Inferior parietal cortex (tissue), 1 donor: ENCODE measurements around the gene CAST.
A peak's percentile ranks its signal among the peaks of the same experiment; 100 is the strongest.

Source experiments
- DNase-seq: peaks from one replicate; pipeline ENCODE4 v3.0.0-alpha.2; 2016; ENCODE audit errors: extremely low spot score

Gene CAST

DNA sequence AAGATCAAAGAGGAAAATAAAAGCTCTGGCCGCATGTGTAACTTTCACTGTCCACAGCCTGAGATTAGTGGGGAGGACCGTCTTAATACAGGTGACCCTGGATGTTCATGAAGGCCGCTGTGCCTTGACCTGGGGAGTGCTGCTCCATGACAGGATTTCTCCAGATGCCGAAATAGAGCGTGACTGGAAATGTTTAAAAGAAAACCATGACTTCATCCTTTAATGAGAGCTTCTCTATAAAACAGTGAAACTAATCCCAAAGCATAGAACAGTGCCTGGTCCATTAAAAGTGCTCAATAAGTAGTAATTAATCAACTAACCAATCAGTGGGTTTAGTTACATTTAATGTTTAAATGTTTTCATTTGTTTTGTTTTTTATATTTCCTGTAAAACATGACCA, 82.8 kb downstream of the CAST start:
- DNase-seq = no peak

DNA sequence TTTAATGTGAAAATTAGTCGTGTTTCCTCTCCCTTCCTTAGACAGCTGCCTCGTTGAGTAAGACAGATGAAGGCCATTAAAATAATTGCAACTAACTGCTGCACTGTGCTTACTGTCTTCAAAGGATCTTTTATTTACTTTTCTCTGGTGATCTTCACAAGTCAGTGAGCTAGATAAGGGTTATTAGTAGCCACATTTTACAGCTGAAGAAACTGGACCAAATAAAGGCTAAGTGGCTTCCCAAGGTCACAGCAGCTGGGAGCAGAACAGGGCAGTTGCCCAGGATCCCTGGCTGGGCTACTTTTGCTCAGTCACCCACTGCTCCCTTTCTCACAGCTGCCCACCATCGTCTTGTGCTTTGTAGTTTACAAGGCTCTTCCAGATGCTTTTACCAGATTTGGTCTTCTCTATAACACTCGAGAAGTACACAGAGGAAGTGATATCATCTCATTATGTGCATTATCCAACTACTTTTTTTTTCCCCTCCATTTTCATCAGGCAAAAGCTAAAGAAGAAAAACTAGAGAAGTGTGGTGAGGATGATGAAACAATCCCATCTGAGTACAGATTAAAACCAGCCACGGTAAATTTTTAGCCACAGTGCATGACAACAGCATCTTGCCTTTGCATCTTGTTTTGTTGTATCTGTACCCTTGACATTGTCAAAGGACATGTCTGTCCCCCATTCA, 83.8 kb downstream of the CAST start:
- no peak for DNase-seq

DNA sequence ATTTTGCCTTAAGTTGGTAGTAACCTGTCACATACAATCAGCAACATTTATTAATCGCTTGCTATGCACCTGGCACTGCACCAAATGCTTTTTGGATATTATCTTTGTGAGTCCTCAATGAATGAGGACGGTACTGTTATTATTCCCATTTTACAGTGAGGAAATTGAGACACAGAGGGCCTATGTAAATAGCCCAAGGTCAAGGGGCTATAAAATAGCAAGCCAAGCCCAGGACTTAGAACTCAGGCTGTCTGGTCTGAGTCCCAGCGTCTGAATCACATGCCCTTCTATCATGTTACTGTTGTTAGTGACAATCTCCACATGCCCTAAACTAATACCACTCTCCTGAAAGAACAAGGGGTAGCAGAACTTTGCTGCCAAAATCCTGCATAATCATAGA, 85.5 kb downstream of the CAST start:
- DNase-seq = no peak

DNA sequence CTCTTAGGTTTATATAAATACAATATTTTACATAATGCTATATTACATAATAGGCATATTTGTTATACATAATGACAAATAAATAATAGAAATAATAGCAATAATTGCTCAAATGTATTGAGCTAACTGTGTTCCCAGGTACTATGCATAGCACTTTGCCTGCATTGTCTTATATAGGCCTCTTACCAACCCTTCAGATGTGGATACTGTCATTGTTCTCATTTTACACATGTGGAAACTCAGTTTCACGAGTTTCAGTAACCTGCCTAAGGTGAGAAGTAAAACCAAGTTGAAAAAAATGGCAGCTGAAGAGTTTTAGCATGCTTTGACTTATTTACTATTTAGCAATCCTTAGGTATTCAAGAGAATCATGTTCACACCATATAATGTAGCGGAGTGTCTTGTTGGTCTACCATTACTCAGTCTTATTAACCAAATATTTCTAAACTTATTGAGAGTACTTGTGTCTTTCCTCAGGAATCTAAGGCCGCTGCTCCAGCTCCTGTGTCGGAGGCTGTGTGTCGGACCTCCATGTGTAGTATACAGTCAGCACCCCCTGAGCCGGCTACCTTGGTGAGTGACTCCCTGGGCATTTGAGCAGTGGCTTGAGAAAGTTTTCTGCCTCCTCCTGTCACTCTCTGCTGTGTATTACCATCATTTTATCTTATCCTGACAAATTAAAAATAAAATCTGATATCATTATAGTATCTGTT, 88.1 kb downstream of the CAST start:
- no peak for DNase-seq

DNA sequence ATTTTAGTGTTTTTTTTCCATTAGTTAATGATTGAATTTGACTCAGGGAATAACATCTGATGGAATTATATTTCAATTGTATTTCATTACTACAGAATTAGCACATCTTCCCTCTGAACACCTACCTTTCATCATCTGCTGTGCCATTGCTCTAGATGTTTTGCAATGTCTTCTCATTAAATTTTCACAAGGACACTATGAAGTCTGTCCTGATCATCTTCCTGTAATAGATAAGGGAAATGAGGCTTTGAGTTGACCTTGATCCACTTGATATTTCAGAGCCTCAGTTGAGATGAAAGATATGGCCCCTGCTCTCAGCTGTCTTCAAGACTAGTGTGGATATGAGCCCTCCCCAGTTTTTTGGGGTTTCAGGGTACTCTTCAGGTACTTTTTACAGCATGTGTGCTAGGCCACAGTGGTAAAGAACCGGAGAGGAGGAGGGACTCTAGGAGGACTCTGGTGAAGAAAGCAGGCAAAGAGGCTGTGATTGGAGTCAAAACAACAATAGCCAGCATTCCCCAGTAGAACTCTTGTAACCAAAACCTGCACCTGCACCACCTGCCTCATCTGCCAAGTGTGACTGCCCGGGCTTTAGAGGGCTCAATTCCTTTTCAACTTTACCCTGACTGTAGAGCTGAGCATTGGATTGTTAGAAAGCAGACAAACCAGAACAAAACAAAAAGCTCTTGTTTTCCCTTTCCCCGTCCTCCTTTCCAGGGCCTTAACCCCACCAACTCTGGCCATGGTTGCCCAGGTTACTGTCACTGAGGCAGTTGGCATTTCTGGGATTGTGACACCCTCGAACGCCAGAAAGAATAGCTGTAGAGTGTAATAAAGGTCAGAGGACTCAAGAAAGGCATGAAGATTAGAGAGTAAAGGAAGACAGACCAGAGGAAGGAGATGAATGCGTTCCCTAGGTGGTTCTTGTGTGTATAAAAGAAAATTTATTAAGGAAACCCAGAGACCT, 89.3 kb downstream of the CAST start:
- DNase-seq = no peak

DNA sequence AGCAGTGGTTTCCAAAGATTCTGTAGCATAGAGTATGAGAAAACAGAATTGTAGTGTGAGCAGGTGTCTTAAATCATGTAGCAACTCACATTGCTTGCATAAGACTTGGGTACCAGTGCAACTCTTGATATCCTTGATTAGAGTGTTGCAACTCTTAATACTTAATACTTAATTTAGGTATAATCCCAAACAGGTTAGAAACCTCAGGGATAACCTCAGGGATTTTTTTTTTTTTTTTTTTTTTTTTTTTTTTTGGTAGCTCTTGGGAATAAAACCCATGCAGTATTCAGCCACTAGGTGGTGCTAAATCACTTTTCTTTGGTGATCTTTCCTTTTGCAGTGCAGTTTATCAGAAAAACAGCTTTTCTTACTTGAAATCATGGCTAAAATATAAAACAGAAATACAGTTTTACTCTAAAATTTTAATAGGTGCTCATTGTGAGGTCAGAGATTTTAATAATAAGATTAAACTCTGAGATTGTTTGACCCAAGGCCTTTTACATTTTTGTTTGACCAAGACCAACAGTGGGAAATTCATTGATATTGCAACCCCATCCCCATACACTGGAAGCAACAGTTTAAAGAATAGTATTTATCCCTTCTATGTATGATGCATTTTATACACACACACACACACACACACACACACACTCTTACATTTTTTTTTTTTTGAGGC, 90.3 kb downstream of the CAST start:
- DNase-seq = peak; percentile 92

DNA sequence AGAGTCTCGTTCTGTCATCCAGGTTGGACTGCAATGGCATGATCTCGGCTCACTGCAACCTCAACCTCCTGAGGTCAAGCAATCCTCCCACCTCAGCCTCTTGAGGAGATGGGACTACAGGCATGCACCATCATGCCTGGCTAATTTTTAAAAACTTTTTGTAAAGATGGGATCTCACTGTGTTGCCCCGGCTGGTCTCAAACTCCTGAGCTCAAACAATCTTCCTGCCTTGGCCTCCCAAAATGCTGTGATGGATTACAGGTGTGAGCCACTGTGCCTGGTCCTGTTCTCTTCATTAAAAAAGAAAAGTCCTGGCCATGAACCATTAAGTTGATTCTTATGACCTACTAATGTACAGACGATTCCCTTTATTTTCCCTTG, 90.8 kb downstream of the CAST start:
- no peak for DNase-seq

DNA sequence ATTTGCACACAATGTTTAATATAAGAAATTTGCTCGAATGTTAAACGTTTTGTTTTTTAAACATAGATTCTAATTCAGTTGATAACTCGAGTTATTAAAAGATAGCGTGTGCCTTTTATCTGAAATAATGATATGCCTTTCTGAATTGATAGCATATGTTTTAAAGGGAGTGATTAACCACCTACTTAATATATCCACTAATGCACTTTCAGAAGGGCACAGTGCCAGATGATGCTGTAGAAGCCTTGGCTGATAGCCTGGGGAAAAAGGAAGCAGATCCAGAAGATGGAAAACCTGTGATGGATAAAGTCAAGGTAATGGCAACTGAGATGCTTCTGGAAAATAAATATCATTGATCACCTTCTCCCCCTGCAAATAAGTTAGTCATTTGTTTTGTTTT, 91.7 kb downstream of the CAST start:
- DNase-seq = no peak

DNA sequence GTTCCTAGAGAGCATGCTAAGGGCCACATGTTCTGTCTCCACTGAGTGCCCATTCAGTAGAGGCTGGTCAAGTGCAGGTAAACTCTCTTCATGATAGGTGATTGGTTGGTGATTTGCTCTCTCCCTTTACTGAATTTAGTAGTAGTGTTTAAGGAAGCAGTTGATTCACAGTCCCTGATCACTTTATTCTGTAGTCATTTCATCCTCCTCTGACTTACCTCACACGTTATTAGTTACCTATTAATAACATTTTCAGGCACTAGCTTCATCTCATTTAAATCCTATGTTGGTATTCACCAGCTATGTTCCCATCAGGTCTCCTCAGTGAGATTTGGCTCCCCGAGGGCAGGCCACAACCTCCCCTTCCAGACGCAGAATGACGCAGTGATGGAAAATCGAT, 93.7 kb downstream of the CAST start:
- DNase-seq = no peak

DNA sequence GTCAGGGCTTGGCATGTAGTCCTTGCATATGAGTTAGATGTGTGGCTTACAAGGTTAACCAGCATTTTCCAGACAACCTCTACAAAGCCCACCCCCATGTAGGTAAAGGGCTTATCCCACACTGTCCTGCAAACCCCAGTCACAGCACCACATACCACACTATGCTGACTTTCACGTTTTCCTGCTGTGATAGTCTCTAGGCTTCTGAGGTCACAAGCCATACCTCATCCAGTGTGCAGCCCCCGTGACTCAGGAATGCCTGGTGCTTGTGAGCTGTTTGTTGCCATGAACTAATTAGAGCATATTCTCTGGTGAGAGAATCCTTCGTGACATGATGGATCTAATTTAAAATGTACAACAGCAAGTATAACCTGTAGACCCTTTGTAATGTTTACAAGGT, 94.8 kb downstream of the CAST start:
- no peak for DNase-seq

DNA sequence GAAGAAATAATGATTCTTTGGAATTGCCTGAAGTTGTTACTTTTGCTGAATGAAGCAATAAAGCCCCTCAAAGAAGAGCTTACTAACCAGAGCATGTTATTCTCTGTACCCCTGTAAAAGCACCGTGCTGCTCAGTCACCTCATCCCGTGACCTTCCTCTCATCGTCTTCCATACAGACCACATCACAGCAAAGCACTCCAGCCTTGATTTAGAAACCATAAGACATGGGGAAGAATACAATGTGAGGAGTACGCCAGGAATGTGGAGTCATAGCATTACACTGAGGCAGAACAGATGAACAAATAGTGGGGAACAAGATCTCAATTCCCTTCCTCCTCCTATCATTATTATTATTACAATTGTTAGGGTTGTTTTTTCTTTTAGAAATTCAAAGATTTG, 96.4 kb downstream of the CAST start:
- DNase-seq = no peak

DNA sequence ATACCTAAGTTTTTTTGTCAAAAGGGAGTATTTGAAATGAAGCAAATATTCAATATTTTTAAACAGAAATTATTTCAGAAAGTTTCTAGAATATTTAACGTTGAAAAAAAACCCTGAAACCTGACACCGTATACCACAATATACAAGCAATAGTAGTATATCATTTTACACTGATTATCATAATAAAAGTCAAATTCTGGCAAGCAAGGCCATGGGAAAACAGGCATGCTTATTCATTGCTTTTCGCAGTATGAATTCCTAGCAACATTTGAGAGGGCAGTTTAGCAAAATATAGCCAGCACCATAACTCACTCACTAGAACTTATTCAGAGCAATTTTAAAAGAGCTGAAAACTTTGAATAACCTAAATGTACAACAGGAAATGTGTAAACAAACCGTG, 99.4 kb downstream of the CAST start:
- DNase-seq = no peak

DNA sequence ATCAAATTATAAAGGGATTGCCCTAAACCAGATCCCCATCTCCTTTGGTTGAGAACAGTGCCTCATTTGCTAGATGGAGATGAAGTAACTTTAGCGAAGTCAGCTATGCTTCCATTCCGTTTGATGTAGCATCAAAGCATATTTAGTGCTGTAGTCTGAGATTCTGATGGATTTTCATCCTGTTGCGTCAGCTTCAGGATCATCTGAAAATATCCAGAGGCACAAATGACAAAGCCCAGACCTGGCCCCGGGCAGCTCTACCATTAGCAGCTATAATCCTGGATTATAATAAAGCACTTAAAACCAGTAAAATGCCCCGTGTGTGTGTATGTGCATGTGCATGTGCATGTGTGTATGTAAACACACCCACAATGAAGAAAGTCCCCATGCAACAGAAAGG, 100.8 kb downstream of the CAST start:
- DNase-seq = no peak

DNA sequence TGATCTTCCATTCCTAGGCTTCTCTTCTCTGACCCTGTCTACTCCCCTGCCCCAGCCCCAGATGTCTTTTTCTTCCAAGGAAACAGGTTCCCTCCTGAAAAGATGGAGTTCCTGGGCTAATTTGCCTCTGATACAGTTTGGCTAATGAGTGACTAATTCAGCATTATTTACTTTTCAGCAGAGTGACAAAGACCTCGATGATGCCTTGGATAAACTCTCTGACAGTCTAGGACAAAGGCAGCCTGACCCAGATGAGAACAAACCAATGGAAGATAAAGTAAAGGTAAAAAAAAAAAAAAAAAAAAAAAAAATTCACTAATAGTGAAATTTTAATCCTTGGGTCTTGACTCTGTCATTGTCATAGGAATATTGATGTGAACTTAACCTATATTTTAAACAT, 102.9 kb downstream of the CAST start:
- DNase-seq = no peak

DNA sequence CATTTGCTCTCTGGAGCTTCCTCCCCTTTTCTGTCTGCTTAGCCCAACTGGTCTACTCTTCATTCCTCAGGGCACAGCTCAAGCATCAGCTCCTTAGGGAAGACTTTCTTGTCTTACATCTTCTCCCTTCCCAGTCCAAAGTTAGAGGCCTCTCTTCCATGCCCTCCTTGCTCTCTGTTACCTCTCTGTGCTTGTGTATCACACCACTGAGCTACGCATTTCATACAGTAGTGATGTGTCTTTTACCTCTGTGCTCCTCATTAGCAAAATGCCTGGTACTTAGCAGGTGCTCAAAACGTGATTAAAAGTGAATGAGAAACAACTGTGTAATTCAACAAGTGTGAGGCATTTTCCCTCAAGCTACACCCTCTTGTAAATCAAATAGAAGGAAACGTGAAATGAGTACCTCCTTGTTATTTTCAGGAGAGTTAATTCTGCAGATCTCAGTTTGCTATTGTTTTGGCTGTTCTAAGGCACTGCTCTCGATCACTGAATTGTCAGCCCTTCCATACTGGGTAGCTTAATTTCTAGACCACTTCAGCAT, 106.6 kb downstream of the CAST start:
- no peak for DNase-seq

DNA sequence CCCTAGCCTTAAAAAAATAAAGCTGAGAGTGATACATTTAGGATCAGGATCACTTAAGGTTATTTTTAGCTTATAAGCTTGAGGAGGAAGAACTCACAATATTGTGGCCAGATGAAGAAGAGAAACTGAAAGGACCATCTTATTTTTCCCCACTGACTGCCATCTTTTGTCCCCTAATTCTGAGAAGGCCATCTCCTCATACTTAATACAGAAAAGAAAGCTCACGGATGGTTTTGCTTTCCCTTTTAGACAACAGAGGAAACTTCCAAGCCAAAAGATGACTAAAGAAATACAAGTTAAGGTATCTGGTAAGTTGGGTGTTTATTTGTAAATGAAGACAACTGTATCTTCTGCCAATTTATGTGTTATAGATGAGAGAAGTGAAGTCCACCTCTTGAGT, 109.2 kb downstream of the CAST start:
- DNase-seq = no peak

DNA sequence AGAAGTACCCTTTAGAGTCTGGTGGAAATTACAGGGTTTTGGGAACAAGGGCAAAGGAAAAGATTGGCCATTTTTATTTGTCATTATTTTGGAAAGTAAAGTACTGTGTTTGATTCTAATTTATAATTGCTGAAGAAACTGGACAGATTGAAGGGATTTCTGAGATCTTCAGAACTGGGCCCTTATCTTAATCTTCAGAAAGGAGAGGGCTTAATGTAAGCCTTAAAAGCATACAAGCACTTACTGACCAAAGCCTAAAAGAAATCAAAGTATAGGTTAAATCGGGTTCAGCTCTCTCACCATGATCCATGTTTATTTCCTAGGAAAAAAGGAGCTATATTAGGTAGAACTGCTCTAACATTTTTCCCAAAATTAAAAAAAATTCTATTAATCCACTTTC, 109.9 kb downstream of the CAST start:
- no peak for DNase-seq

DNA sequence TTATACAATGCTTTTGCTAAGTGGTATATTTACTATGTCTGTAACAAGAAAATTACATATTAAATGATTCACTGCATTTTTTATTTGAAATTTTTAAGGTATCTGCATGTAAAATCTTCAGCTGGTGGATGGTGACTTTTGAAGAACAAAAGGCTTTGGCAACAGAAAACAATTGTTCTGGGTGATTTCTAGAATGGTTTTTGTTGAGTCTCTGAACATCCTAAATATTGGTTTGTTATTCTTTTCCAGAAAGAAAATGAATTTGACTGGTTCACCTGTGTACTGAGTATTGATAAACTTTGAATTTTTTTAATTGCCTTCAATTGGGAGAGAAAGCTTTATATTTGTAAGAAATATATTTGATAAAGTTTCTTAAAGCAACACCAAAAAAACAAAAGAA, 110.4 kb downstream of the CAST start:
- DNase-seq = no peak

DNA sequence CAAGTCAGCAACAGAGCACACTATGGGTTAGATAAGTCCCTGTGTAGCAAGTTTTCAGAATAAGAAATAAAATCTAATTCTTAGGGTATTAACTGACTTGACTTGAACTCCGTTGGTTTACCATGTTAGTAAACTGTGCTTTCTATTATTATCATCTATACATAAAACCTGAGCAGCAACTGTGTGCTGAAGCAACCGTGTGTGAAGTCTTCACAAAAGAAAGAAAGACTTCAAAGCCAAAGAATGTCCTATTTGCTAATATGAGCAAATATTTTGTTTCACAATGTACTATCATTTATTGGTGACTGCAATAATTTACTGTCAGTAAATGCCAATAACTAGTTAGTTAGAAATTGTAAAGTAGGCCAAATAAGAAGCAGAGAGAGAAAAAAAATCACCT, 112.9 kb downstream of the CAST start:
- DNase-seq = no peak

DNA sequence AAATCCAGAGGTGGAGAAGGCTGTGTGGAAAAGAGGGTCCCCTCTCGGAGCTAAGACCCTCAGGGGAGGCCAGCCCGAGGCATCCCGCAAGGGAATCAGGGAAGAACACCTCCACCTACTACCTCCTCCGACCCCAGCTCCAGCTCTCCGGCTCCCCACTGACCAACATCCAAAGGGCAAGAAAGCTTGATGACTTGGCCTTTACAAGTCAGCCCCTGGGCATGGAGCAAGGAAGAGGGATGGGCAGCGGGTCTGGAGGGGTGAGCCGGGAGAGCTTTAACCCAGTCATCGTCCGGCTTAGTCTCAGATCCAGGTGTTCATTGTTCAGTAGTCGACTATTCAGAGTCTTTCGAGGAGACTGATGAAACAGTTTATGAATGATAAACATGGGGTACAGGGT, 113.5 kb downstream of the CAST start:
- DNase-seq = no peak

DNA sequence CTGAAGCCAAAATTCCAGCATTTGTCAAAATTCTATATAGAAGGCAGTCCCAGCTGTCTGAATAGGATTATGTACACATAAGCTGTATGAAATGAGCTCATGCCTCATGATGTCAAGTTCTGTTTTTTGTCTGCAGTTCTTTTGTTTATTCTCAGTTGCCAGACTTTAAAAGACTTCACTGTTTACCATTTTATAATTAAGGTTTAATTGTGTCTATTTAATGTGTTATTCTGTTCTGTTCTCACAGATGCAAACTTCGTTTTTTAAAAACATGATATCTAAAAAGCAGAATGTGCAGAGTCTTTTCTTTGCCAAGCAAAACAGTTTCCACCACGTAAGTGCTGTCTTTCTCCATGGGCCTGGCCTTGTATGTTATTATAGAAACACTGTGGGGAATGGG, 114.4 kb downstream of the CAST start:
- DNase-seq = no peak

DNA sequence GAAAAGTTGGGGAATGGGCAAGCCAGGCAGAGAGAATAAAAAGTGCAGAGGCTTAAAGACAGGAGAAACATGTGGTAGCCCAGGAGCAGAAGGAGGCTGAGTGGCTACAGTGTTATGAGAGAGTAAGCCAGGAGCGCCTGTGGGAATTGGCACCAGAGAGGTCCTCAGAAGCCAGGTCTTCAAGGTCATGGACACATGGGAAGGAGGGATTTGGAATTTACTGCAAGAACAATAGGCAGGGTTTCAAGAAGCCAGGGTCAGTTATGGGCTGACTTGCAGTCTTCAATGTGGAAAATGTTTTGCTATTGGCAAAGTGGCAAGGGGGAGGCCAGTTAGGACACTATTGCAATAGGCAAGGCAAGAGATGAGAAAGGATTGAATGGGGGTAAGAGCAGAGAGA, 116.2 kb downstream of the CAST start:
- DNase-seq = no peak
